NT2/D1 (cell line): Measurements from ENCODE around the gene YIPF6.

ENCODE experiments used
- SUZ12 ChIP-seq: IDR thresholded peaks from 2 replicates; pipeline ENCODE4 v1.6.1; 2011; ENCODE audit not compliant: insufficient read length, insufficient read depth; ENCODE audit errors: extremely low read depth
- YY1 ChIP-seq: IDR thresholded peaks from 2 replicates; pipeline ENCODE4 v1.6.1; 2011; ENCODE audit not compliant: insufficient read length, insufficient read depth
- ZNF274 ChIP-seq: IDR thresholded peaks from 2 replicates; pipeline ENCODE4 v1.6.1; 2011; ENCODE audit warnings: mild to moderate bottlenecking, low read depth, low read length

DNA sequence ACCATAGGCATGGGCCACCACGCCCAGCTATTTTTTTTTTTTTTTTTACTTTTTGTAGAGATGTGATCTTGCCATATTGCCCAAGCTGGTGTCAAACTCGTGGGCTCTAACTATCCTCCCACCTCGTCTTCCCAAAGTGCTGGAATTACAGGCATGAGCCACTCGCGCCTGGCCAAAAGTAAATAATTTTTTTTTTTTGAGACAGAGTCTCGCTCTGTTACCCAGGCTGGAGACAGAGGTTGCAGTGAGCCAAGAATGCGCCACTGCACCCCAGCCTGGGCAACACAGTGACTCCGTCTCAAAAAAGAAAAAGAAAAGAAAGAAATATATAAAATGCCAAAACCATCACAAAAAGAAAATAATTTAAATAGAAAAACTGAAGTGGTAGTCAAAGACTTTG lies 47.1 kb upstream of the YIPF6 start:
- TF ChIP-seq YY1 (no peak), ZNF274 (no peak), SUZ12 (no peak)
